Medulla oblongata (tissue), 1 donor: ENCODE measurements around the gene FAM168A.

Source experiments
- DNase-seq: peaks from one replicate; pipeline ENCODE4 v3.0.0-alpha.2; 2015; ENCODE audit errors: extremely low spot score

FAM168A gene

DNA sequence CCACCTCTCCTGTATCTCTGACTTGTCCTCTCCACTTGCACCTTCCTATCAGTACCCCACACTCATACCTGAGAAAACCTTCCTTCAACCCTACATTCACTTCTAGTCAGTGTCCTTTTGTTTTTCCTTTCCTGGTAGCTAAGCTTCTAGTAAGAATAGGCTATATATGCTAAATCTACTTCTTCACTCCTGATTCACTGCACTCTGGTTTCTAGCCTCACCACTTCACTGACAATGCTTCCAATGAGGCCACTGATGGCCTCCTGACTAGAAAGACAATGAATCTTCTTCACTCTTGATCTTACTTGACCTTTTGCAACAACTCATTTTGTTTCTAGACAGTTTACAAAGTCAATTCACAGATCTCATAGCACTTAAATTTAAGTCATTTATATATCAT is 169.7 kb downstream of the FAM168A start:
- no peak for DNase-seq

DNA sequence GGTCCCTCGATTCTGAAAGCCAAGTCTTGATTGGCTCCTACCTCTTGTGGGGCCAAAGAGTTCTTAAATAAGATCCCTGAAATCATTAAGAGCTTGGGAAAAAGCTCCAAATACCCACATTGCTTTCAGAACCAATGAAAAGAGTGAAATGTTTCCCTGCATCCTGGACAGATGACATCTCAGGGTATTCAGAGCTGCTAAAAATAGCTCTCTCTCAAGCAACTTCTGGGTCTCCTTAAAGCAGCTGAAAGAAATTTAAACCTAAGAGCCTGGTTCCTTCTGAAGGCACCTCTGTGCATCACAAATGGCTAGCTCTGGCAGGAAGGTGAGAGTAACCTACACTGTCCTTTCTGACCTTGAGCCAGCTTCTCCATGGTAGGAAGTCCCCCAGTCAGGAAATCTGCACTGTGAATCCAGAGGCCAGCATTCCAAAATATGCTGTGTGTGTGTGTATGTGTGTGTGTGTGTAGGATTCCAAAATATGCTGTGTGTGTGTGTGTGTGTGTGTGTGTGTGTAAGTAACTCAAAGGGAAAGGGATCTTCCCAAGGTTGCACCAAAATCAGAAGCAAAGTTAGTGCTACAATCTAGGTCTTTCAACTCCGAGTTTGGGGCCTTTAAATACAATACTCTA is 171.6 kb downstream of the FAM168A start:
- DNase-seq = peak; percentile 54

DNA sequence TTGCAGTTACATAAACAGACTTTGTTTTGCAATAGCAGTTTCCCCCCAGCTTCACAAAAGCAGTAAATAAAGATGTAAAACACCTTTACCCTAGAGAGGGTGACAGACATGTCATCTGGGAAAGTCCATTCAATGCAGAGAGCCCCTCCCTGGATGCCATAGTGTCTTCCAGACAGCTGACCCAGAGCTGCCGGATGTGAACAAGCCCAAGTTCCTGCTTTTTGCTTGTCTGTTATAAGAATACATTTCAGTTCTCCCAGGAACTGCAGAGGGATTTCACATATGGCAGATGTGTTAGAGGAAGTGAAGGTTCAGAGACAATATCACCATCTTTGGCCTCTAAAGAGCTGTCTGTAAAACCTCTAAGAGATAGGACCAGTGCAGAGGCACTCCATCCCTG is 172.8 kb downstream of the FAM168A start:
- DNase-seq = peak; percentile 58

DNA sequence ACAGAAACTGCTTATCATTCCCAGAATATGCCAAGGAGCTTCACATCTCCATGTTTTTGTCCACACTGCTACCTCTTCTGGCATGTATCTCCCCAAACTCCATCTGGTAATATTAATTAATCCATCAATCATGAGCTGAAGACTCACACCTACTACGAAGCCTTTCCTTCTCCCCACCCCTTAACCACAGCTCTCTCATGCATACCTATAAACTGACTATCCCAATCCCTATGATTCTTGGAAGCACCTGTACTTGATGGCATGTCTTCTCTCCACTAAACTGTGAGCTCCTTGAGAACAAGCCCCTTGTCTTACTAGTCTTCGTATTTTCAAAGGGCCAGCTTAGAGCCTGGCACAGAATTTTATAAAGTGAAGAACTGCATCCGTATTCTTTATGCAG is 174.4 kb downstream of the FAM168A start:
- DNase-seq = no peak

DNA sequence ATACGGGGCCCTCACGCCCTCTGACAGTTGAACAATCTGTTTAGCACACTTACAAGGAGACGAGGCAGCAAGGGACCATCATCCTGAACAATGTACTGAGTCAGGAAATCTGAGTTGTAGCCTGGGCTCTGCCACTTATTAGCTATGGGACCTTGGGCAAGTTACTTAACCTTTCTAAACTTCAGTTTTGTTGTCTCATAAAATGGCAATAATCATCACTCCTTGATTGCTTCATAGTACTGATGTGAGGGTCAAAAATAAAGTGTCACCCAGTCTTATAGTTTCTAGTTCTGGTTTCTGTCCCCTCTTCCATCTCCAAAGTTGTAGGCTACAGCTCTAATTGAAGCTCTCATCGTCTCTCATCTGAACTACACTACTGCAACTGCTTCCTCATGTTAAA is 175.0 kb downstream of the FAM168A start:
- no peak for DNase-seq

- no peak for DNase-seq
These were observed 177.8 kb downstream of the FAM168A start for GRCh38 chr11:73420136-73420535.

DNA sequence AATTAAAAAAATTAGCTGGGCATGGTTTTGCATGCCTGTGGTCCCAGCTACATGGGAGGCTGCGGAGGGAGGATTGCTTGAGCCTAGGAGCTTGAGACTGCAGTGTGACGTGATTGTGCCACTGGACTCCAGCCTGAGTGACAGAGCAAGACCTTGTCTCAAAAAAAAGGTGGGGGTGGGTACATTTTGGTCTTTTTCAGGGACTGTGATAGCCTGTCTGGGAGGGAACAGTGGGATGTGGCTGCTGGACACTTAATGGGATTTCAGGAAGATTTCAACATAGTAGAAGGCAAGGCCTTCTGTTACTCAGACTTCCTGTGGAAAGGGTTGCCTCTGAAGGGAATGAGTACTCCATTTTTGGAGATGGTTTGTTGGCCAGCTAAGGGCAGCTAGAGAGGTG is 181.1 kb downstream of the FAM168A start:
- no peak for DNase-seq

DNA sequence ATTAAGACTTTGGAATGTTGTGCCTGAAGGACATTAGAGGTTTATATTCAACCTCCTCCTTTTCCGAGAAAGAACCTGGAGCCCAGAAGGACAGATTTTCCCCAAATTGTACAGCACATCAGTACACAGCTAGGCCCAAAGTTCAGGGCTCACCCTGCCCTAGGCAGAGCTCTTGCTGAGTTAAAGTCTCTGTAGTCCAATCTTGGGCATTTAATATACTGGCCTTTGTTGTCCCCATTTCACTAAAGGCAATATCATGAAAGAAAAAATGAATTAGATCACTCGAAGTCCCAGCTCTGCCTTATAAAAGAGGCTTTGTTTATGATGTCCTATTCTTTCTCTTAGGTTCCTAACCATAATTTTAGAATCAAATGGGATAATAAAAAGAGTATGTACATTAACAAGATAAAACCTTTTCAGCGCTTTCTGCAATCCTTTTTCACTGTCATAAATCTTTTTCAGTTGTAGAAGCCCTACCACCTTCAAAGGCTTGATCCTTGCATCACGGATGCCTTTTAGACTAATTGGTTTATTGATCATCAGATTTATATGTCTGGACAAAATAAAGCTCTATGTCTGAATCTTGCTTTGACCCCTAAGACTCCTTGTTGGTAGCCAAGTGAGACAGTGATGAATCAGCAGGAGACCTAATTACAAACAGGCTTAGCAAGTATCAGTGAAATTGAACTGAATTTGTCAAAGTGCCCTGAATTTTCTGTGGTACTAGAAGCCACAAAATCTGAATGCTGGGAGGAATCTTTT is 181.9 kb downstream of the FAM168A start:
- DNase-seq = no peak

DNA sequence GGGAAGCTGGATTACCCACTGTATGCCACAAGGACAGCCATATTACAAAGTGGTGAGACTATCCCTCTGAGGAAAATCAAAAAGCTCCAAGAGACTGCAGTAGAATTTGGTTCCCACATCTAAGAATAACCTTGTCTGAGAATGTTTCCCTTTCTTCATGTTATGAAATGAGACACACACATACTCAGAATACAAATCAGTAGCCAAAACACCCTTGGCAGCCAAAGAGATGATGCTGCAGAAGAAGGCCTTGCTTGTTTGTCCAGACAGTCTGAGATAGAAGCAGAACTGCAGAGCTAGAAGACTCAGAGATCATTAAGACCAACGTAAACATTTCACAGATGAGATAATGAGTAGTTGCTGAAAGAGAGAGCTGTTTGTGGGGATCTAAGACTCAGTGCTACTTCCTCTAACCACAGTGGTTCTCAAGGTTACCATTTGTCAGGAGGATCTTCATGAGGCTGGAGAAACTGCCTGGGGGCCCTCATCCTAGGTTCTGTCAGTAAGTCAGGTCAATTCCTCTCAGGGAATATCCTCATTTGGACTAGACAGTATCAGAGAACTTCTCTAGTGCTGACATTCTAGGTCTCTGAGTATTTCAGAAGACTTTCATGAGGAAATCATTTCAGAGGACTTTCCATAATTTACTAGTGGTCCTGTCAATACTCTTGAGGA is 182.8 kb downstream of the FAM168A start:
- DNase-seq = peak; percentile 82

- peak; percentile 65 for DNase-seq
These were observed 184.7 kb downstream of the FAM168A start for GRCh38 chr11:73413256-73413655.

DNA sequence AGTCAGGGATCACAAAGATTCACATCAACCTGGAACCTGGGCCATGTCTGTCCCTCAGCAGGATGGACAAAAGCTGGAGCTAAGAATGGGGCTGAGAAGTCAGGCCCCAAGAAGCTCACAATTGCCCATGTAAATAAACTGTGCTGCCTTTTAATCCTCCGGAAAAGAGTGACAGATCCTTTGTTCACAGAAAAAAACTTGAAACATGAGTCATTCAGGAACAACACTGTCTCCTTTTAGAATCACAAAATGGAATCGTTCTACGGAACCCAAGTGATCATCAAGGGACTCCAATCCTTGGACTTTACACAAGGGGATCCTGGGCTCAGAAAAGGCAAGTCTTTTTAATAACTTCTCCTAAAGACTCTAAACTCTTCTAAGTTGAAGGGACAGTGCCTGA is 185.6 kb downstream of the FAM168A start:
- peak; percentile 46 for DNase-seq

GRCh38 chr11:73411031-73411430 is 186.9 kb downstream of the FAM168A start:
- DNase-seq = no peak

- no peak for DNase-seq
These were observed 187.3 kb downstream of the FAM168A start for GRCh38 chr11:73410627-73411026.

DNA sequence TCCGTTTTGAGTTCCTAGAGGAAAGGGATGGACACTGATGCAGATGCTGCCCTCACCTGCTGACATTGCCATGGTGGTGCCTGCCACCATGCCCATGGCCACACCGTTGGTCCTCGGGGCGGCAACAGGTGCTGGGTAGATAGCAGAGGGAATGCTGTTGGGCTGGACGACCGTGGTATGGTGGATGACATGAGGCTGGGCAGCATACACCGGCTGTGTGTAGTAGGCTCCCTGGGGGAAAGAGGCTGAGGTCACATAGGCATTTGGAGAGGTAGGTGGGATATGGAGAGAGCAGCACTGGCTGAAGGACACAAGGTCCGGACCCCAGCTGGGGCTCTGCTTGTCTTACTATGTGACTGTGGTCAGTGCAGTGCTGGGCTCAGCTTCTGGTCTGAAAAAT is 188.5 kb downstream of the FAM168A start:
- DNase-seq = no peak

GRCh38 chr11:73406619-73407018 is 191.3 kb downstream of the FAM168A start:
- DNase-seq = no peak

- no peak for DNase-seq
These were observed 191.8 kb downstream of the FAM168A start for GRCh38 chr11:73406131-73406530.

DNA sequence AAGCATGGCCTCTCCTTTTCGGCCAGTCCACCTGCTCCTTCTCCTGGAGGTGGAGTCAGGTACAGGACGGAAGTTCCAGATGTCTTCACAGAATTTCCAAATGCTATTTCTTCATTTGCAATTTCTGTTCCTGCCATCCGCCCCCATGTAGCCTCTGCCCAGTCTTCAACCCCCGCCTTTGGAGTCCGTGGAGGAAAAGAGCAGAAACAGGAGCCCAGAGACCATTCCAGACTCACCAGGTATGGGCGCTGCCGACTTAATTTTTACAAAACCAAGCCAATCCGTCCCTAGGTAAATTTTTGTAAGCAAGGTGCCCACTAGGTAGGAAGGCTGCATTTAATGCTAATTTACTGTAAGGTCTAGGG is 192.8 kb downstream of the FAM168A start:
- no peak for DNase-seq

DNA sequence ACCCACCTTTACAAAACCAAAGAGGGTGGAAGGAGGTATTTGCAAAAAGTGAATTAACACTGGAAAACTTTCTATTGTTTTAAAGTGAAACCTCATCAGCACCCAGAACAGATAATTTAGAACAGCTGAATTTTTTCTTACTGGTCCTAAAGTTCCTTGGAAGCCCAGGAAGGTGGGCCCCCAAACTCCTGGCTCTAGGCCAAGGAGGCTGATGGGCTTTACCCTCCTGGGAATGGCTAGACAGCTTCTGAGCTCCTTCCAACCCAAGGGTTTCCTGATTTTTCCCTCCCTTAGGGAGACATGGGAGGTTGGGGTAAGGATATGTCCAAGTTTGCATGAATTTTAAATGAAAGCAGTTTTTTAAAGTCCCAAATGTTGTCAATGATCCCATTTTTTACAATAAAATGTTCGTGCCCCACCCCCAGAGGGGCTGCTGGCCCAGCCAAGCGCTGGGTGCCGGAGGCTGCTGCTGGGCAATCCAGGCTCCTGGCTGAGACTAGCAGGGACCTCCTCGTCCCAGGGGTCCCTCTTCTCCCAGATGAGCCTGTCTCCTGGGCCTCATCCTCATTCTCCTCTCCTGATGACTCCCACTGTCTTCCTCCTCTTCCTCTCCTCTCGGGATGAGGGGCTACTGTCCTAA is 193.3 kb downstream of the FAM168A start:
- no peak for DNase-seq

DNA sequence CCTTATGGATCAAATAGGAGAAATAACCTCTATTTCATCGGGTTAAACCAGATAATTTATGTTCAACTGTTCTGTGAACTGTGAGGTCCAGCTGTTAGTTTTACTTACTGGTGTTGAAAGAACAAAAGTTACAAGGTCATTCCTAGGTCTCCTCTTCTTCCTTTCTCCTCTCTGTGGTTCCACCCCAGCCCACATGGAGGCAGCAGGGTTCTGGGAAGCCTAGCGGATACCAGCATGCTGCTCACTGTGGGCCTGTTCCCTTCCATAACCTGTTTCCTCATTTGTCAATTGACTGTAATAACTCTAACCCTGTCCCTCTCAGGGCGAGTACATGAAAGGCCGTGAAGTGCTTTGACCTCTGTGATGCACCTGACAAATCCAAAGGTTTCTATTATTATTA is 193.9 kb downstream of the FAM168A start:
- peak; percentile 93 for DNase-seq

DNA sequence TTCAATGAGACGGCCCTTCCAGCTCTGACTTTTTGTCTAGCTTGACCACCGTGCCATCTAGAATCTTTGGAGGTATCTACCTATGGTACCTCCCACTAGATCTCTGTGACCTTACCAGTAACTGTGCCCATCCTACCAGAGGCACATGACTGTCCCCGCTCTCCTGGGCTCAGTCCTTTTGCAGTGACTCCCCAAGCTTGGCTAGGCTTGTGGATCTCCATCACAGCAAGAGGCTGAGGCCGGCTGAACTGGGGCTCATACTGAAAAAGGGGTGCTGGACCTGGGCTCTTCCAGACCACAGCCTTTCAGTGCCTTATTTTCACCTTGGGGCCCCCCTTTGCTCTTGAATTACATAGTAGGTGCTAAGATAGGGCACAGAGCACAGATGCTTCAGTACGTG is 194.4 kb downstream of the FAM168A start:
- no peak for DNase-seq

DNA sequence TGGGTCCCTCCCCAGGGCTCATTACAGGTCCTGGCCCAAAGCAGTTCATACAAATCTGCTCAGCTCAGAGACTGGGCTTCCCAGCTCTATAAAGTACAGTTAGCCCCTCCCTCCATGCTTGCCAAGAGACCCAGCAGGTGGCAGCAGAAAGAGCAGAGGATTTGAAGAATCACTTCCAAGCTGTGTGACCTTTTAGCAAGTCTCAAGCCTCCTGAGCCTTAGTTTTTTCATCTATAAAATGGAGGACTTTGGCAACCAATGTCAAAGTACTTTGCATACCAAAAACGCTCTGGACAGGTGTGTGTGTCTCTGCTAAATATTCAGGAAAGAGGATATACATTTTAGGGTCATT is 195.1 kb downstream of the FAM168A start:
- no peak for DNase-seq

DNA sequence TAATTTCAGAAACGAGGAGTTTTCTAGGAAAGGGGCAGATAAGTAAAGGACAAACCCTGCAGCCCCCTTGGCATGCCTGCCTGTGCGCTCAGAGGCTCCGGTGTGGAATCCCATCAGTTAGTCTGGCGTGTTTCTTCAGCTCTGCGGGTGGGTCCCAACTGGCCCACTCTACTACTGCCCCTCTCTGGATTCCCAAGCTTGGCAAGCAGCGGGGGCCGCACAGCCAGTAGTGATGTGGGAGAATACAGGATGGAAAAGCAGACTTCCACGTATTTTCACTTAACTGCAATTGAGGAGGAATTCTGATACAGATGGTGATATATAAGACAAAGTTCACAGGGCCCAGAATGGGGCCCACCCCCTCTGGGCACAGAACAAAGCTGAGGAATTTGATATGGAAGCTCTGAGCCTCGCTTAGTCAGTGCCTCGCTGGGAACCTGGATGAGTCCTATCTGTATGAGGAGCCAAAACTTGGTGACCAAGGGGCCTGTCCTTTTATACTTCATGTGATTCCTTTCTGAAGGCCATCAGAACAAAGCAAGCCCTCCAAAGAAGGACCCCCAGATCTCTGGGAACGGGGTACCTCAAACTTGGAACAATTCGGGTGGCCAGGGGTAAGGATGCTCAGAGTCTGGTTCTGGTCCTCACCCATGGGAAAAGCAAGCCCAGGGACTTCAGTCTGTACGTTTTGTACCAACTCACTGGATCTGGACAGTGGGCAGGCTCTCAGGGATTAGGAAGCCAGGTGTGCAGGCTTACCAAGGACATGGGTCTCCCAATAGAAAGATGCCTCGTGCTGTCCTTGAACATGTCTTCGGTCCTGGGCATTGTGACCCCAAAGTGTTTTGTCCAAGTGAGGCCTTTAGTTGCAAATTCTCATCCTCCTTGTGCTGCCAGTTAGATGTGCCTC is 195.7 kb downstream of the FAM168A start:
- no peak for DNase-seq
